OCI-LY3 (cell line): ENCODE results near the gene EPC2.

ENCODE experiments used
- H2AFZ ChIP-seq: fragments of 200-600, 300-600 bp; shearing (Covaris generic); 2 replicates; pipeline ENCODE4 v1.6.0; 2014; ENCODE audit warnings: antibody characterized with exemption, low read depth, low read length
- H3K27ac ChIP-seq: fragments of 200-600, 300-600 bp; sonication (generic); 2 replicates; pipeline ENCODE4 v1.5.1; 2014; ENCODE audit warnings: mild to moderate bottlenecking, low read length, moderate library complexity, mixed read lengths
- H3K27me3 ChIP-seq: fragments of 200-600, 300-600 bp; sonication (generic); 2 replicates; pipeline ENCODE4 v1.6.1; 2014; ENCODE audit warnings: low read depth, low read length, mixed read lengths
- H3K36me3 ChIP-seq: fragments of 200-600, 300-600 bp; sonication (generic); replicated peaks from 2 replicates; pipeline ENCODE3; 2014; ENCODE audit warnings: low read depth, low read length, mixed read lengths
- H3K4me1 ChIP-seq: fragments of 300-600, 200-600 bp; sonication (generic); 2 replicates; pipeline ENCODE4 v1.6.1; 2014; ENCODE audit warnings: low read length, mixed read lengths
- H3K4me2 ChIP-seq: fragments of 200-600, 300-600 bp; sonication (generic); 2 replicates; pipeline ENCODE4 v1.6.1; 2014; ENCODE audit warnings: low read length, mixed read lengths
- H3K4me3 ChIP-seq: fragments of 300-600, 200-600 bp; sonication (generic); 2 replicates; pipeline ENCODE4 v1.5.1; 2014; ENCODE audit warnings: antibody characterized with exemption, mild to moderate bottlenecking, low read length, moderate library complexity
- H3K79me2 ChIP-seq: fragments of 300-600, 200-600 bp; shearing (Covaris generic); 2 replicates; pipeline ENCODE4 v1.6.1; 2014; ENCODE audit warnings: mild to moderate bottlenecking, low read length, mixed read lengths
- H3K9ac ChIP-seq: fragments of 300-600, 200-600 bp; shearing (Covaris generic); 2 replicates; pipeline ENCODE4 v1.6.0; 2014; ENCODE audit warnings: mild to moderate bottlenecking, low read length, moderate library complexity
- H3K9me3 ChIP-seq: fragments of 200-600, 300-600 bp; shearing (Covaris generic); 2 replicates; pipeline ENCODE4 v1.6.1; 2014; ENCODE audit warnings: low read length, mixed read lengths; ENCODE audit not compliant: insufficient read depth
- H4K20me1 ChIP-seq: fragments of 200-600, 300-600 bp; sonication (generic); 2 replicates; pipeline ENCODE4 v1.6.1; 2016; ENCODE audit warnings: low read length, mixed read lengths; ENCODE audit not compliant: insufficient read depth
- EZH2phosphoT487 ChIP-seq: fragments of 200-600 bp; shearing (Covaris generic); IDR thresholded peaks from 2 replicates; pipeline ENCODE4 v1.6.1; 2018; ENCODE audit warnings: antibody characterized with exemption, mixed run types, low read depth
- TF ChIP-seq, protein P1 (sequence below): fragments of 200-600, 300-600 bp; sonication (generic); IDR thresholded peaks from 2 replicates; pipeline ENCODE4 v1.5.1; 2014; ENCODE audit warnings: antibody characterized with exemption, low read length, low read depth

The EPC2 gene

DNA sequence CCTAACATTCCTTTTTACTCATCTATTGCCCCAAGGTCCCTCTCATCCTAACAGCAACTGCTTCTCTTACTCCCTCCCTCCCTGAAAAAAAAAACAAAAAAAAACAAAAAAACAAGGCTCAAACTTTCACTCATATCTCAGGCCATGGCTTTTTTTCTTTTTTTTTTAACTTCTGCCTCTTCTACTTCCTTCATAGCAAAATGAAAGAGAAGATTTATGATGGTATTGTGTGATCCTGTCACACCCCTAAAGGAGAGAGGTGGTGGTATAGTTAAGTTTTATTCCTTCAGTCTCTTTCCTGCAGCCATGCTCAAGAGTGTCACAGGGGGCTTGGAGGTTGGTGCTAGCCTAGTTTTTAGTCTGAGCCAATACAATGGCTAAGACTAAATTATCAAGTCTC, 21.5 kb upstream of the EPC2 start:
- H3K9me3 ChIP-seq: no peaks in the 10 kb centered on the region; the same call in 1 of the 2 replicates
- H3K4me3 ChIP-seq: no peak overlapping the region
- TF ChIP-seq, protein P1, sequence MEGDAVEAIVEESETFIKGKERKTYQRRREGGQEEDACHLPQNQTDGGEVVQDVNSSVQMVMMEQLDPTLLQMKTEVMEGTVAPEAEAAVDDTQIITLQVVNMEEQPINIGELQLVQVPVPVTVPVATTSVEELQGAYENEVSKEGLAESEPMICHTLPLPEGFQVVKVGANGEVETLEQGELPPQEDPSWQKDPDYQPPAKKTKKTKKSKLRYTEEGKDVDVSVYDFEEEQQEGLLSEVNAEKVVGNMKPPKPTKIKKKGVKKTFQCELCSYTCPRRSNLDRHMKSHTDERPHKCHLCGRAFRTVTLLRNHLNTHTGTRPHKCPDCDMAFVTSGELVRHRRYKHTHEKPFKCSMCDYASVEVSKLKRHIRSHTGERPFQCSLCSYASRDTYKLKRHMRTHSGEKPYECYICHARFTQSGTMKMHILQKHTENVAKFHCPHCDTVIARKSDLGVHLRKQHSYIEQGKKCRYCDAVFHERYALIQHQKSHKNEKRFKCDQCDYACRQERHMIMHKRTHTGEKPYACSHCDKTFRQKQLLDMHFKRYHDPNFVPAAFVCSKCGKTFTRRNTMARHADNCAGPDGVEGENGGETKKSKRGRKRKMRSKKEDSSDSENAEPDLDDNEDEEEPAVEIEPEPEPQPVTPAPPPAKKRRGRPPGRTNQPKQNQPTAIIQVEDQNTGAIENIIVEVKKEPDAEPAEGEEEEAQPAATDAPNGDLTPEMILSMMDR: no peak
- TF ChIP-seq EZH2phosphoT487: no peak
- H3K9ac ChIP-seq: no peak overlapping the region
- no peaks in the 10 kb centered on the region for H3K79me2 ChIP-seq
- H3K4me2 ChIP-seq: no peak overlapping the region
- no peaks in the 10 kb centered on the region for H4K20me1 ChIP-seq
- no peak overlapping the region for H3K27ac ChIP-seq
- H2AFZ ChIP-seq: no peak overlapping the region
- no peaks in the 10 kb centered on the region for H3K36me3 ChIP-seq
- peaks cover 11% of the 10 kb centered on the region for H3K4me1 ChIP-seq
- no peaks in the 10 kb centered on the region for H3K27me3 ChIP-seq

DNA sequence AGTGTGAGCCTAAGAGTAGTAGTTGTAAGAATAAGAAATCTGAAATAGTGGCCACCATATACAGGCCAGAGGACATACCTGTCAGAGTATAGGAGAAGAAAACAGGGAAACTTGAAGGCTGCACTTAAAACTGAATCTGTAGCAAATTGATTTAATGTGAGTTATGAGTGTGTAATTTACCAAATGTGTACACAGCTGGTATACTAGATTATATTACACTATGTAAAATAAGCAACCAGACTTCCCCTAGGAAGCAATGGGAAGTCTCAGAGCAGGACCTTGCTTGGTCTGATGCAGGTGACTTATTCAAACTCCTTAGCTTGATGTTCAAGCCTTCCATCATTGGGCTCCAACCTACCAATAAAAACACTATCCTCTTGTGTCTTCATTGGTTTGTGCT, 17.3 kb upstream of the EPC2 start:
- Histone ChIP-seq H3K4me2 (no peak overlapping the region), H3K9me3 (no peaks in the 10 kb centered on the region), H3K36me3 (no peaks in the 10 kb centered on the region), H4K20me1 (no peaks in the 10 kb centered on the region), H3K4me3 (no peak overlapping the region), H3K9ac (no peak overlapping the region), H3K4me1 (peaks cover 18% of the 10 kb centered on the region), H3K27ac (no peak overlapping the region), H3K27me3 (no peaks in the 10 kb centered on the region), H3K79me2 (no peaks in the 10 kb centered on the region), H2AFZ (no peak overlapping the region)
- TF ChIP-seq, protein P1: no peak
- no peak for TF ChIP-seq EZH2phosphoT487

DNA sequence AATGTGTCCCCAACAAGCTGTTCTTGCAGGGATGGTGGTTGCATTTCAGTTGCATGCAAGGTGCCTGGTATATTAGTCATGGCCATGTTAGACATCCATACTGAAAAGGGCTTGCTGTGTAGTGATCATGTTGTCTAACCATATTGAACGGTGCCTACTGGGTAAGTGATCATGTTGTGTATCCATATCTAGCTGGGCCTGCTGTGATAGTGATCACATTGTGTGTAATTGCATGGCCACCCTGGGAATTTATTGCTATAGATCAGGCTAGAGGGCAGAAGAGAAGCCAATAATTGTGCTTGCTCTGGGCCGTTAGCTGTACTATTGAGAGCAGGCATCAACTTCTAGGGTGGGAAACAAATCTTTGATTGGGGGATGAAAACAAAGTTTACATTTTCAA, 9.8 kb upstream of the EPC2 start:
- no peaks in the 10 kb centered on the region for H3K36me3 ChIP-seq
- TF ChIP-seq, protein P1: no peak
- TF ChIP-seq EZH2phosphoT487: no peak

DNA sequence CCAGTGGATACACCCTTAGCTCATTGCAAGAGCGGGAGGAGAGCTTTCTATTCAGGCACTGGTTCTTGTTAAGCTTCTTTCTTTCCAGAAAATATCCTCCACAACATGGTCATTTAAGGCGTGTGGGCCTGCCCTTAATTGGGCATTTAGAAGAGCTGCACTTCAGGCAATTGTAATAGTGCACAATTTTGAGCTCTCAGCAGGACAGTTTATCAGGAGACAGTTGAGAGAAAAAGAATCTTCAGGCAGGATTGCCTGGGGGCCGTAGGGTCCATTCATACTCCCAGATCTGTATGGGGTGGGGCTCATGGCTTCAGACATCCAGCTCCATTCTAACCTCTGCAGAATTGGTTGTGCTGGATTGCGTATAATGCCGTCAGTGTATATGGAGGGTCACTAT, 6.0 kb upstream of the EPC2 start:
- Histone ChIP-seq H3K9ac (no peak overlapping the region), H2AFZ (no peak overlapping the region), H3K27ac (no peak overlapping the region), H3K36me3 (no peaks in the 10 kb centered on the region), H4K20me1 (no peaks in the 10 kb centered on the region), H3K4me1 (peaks cover 9% of the 10 kb centered on the region), H3K9me3 (no peaks in the 10 kb centered on the region), H3K27me3 (no peaks in the 10 kb centered on the region; the same call in none of the 2 replicates), H3K4me3 (no peak overlapping the region), H3K79me2 (no peaks in the 10 kb centered on the region), H3K4me2 (no peak overlapping the region)
- no peak for TF ChIP-seq EZH2phosphoT487
- TF ChIP-seq, protein P1: no peak

More for the DNA sequence above, 9.8 kb upstream of the EPC2 start:
- Histone ChIP-seq H3K27ac (no peak overlapping the region), H3K79me2 (no peaks in the 10 kb centered on the region), H4K20me1 (no peaks in the 10 kb centered on the region), H3K4me1 (peaks cover 18% of the 10 kb centered on the region), H3K9ac (no peak overlapping the region), H2AFZ (no peak overlapping the region), H3K4me2 (no peak overlapping the region), H3K9me3 (no peaks in the 10 kb centered on the region), H3K27me3 (no peaks in the 10 kb centered on the region; the same call in none of the 2 replicates), H3K4me3 (no peak overlapping the region)
